K562 (cell line): ENCODE data around the gene MCCD1. TPM values are rescaled to one million over a fixed set of nuclear protein-coding genes. Genes with fewer than 3 reads are reported as not detected.

Experiments
- ATAC-seq: fragments of 200-7000 bp; cut with Tn5 transposase; 3 replicates; pipeline ENCODE4 v1.9.1; 2020; ENCODE audit warnings: moderate library complexity
- BruUV-seq: library from RNA; stranded (reverse); fragments of 400-500 nt; replicated peaks from 2 replicates; lab custom pipeline; 2021; lab: Mats Ljungman, UMichigan
- CTCF ChIA-PET: fragments of 300-600 bp; formaldehyde crosslinking; extraction: SDS; loops from one replicate; lab custom pipeline; 2021; ENCODE audit warnings: low intra/inter-chr PET ratio; lab: Yijun Ruan, JAX
- POLR2A ChIA-PET: fragments of 300-600, 350-650 bp; sonication (Branson Sonifier 250); formaldehyde crosslinking; extraction: SDS; loops from one replicate; lab custom pipeline; 2021; ENCODE audit warnings: antibody characterized with exemption, inconsistent platforms; lab: Yijun Ruan, JAX
- DNase-seq, 4 experiments: peaks; one replicate each; pipeline versions ENCODE4 v3.0.0 to v3.0.0-alpha.2; 2011 to 2018; ENCODE audit warnings: low spot score in 3 of 4, mixed read lengths in 3 of 4; ENCODE audit errors: extremely low read depth in 1 of 4
- FAIRE-seq: peaks from 2 replicates; lab custom pipeline; 2011; peaks lifted over from hg19 to GRCh38; lab: Jason Lieb, UNC
- H2AFZ ChIP-seq: 2 replicates; pipeline ENCODE4 v1.6.0; 2011; ENCODE audit warnings: low read depth, low read length, control low read depth, inconsistent platforms
- H3K27ac ChIP-seq: fragments of 200-600 bp; 3 replicates; pipeline ENCODE4 v1.8.0; 2011; ENCODE audit warnings: low read depth, mild to moderate bottlenecking, control low read depth, inconsistent platforms, low read length, moderate library complexity, mixed read lengths; ENCODE audit errors: extremely low read depth
- H3K27me3 ChIP-seq, 2 experiments: fragments of 300-600 bp in 1 of 2; 2 replicates in 1 of 2; 3 replicates in 1 of 2; pipeline versions ENCODE4 v1.6.0 to v1.8.0; 2011; ENCODE audit warnings: inconsistent platforms in 2 of 2, low read length in 2 of 2, mild to moderate bottlenecking in 1 of 2, mixed read lengths in 1 of 2, moderate library complexity in 1 of 2; ENCODE audit not compliant: control insufficient read depth in 2 of 2, insufficient read depth in 2 of 2
- H3K36me3 ChIP-seq: fragments of 300-600 bp; 3 replicates; pipeline ENCODE4 v1.8.0; 2011; ENCODE audit warnings: mild to moderate bottlenecking, low read length, inconsistent platforms; ENCODE audit not compliant: control insufficient read depth, insufficient read depth
- H3K4me1 ChIP-seq, 2 experiments: fragments of 200-600 bp in 1 of 2; replicated peaks in 1 of 2; 2 replicates in 1 of 2; 3 replicates in 1 of 2; pipeline versions ENCODE4 v1.5.1 to v1.8.0; 2011; ENCODE audit warnings: inconsistent platforms in 2 of 2, low read length in 2 of 2, mild to moderate bottlenecking in 1 of 2, mixed read lengths in 1 of 2, moderate library complexity in 1 of 2; ENCODE audit not compliant: control insufficient read depth in 2 of 2, insufficient read depth in 2 of 2
- H3K4me2 ChIP-seq: 2 replicates; pipeline ENCODE4 v1.6.1; 2011; ENCODE audit warnings: low read length, control low read depth, inconsistent platforms, mixed read lengths; ENCODE audit not compliant: insufficient read depth
- H3K4me3 ChIP-seq: fragments of 200-600 bp; sonication (generic), shearing (Covaris generic); 2 replicates; pipeline ENCODE4 v1.5.1; 2016; ENCODE audit warnings: control low read depth, inconsistent platforms
- H3K79me2 ChIP-seq: fragments of 200-600 bp; 3 replicates; pipeline ENCODE4 v1.8.0; 2011; ENCODE audit warnings: low read length, inconsistent platforms; ENCODE audit not compliant: control insufficient read depth, insufficient read depth
- H3K9ac ChIP-seq, 2 experiments: 2 replicates each; pipeline versions ENCODE4 v1.6.0 to v1.6.1; 2011; ENCODE audit warnings: low read depth in 2 of 2, low read length in 2 of 2, control low read depth in 1 of 2, inconsistent platforms in 1 of 2, mild to moderate bottlenecking in 1 of 2, mixed read lengths in 1 of 2; ENCODE audit not compliant: insufficient read depth in 1 of 2
- H3K9me1 ChIP-seq: one replicate; pipeline ENCODE4 v1.6.0; 2011; ENCODE audit warnings: inconsistent platforms, mild to moderate bottlenecking, low read length, moderate library complexity; ENCODE audit not compliant: control insufficient read depth, insufficient read depth
- H3K9me3 ChIP-seq: replicated peaks from 2 replicates; pipeline ENCODE4 v1.5.1; 2011; ENCODE audit warnings: low read depth, low read length, inconsistent platforms; ENCODE audit not compliant: control insufficient read depth, insufficient read depth
- H4K20me1 ChIP-seq: replicated peaks from 2 replicates; pipeline ENCODE4 v1.6.1; 2011; ENCODE audit warnings: low read length, inconsistent platforms, mixed read lengths; ENCODE audit not compliant: control insufficient read depth, insufficient read depth
- CTBP1 ChIP-seq: fragments of 450-650 bp; IDR thresholded peaks from 2 replicates; pipeline ENCODE4 v1.6.1; 2016; ENCODE audit warnings: borderline replicate concordance
- CTCF ChIP-seq, 3 experiments: IDR thresholded peaks in 2 of 3; conservative IDR thresholded peaks in 1 of 3; 2 replicates each; pipeline ENCODE4 v1.5.1; 2011 to 2012; ENCODE audit warnings: low read length in 3 of 3, mild to moderate bottlenecking in 3 of 3, control low read depth in 2 of 3, improper control_type of control experiment in 1 of 3, inconsistent platforms in 1 of 3, low read depth in 1 of 3, mixed read lengths in 1 of 3, moderate library complexity in 1 of 3; ENCODE audit not compliant: insufficient read depth in 2 of 3
- DNMT1 ChIP-seq: fragments of 450-650 bp; IDR thresholded peaks from 2 replicates; pipeline ENCODE4 v1.6.1; 2016; ENCODE audit warnings: antibody characterized with exemption, mild to moderate bottlenecking
- EHMT2 ChIP-seq: fragments of 450-650 bp; IDR thresholded peaks from 2 replicates; pipeline ENCODE4 v1.6.1; 2018; ENCODE audit warnings: antibody characterized with exemption
- GATAD2A ChIP-seq: fragments of 450-650 bp; IDR thresholded peaks from 2 replicates; pipeline ENCODE4 v1.6.1; 2017
- HMBOX1 ChIP-seq: sonication (generic); IDR thresholded peaks from 2 replicates; pipeline ENCODE4 v1.6.1; 2016
- HNRNPLL ChIP-seq: fragments of 200-400 bp; formaldehyde crosslinking; IDR thresholded peaks from 2 replicates; pipeline ENCODE4 v1.6.1; 2017; ENCODE audit warnings: low read length, low read depth, mild to moderate bottlenecking; ENCODE audit not compliant: poor library complexity, severe bottlenecking
- KLF1 ChIP-seq: fragments of 450-650 bp; IDR thresholded peaks from 2 replicates; pipeline ENCODE4 v1.6.1; 2016; ENCODE audit warnings: missing genetic modification characterization, missing compliant biosample characterization
- MCM5 ChIP-seq: fragments of 450-650 bp; IDR thresholded peaks from 2 replicates; pipeline ENCODE4 v1.6.1; 2016; ENCODE audit warnings: low read depth
- NELFE ChIP-seq: IDR thresholded peaks from 2 replicates; pipeline ENCODE4 v1.6.1; 2011; ENCODE audit warnings: mild to moderate bottlenecking; ENCODE audit not compliant: insufficient read depth, insufficient read length
- NR4A1 ChIP-seq, 2 experiments: fragments of 250-450 bp in 1 of 2; fragments of 450-650 bp in 1 of 2; sonication (Bioruptor Pico) in 1 of 2; IDR thresholded peaks; 2 replicates each; pipeline versions ENCODE4 v1.4.0 to v1.6.1; 2016 to 2020; ENCODE audit warnings: mild to moderate bottlenecking in 2 of 2, missing compliant biosample characterization in 1 of 2, missing genetic modification characterization in 1 of 2, moderate library complexity in 1 of 2
- POLR2H ChIP-seq: IDR thresholded peaks from 2 replicates; pipeline ENCODE4 v1.6.1; 2016; ENCODE audit warnings: missing genetic modification characterization, low read depth, mild to moderate bottlenecking, control low read depth, missing compliant biosample characterization, moderate library complexity
- RAD21 ChIP-seq, 2 experiments: fragments of 250-450 bp in 1 of 2; fragments of 450-650 bp in 1 of 2; sonication (Bioruptor Pico) in 1 of 2; formaldehyde crosslinking in 1 of 2; IDR thresholded peaks in 1 of 2; conservative IDR thresholded peaks in 1 of 2; 2 replicates each; pipeline versions ENCODE4 v1.4.0 to v1.8.0; 2020 to 2022; ENCODE audit warnings: mild to moderate bottlenecking in 2 of 2, moderate library complexity in 1 of 2
- TAF15 ChIP-seq: fragments of 200-400 bp; formaldehyde crosslinking; IDR thresholded peaks from 2 replicates; pipeline ENCODE4 v1.6.1; 2017; ENCODE audit warnings: mild to moderate bottlenecking, low read depth, low read length, moderate library complexity
- TGIF2 ChIP-seq: sonication (generic); formaldehyde crosslinking; IDR thresholded peaks from 2 replicates; pipeline ENCODE4 v1.8.1; 2022; ENCODE audit warnings: mild to moderate bottlenecking, missing genetic modification reagents, moderate library complexity
- TRIM25 ChIP-seq: fragments of 450-650 bp; IDR thresholded peaks from 2 replicates; pipeline ENCODE4 v1.7.0; 2016; ENCODE audit warnings: borderline replicate concordance
- XRCC5 ChIP-seq: fragments of 200-400 bp; formaldehyde crosslinking; IDR thresholded peaks from 2 replicates; pipeline ENCODE4 v1.6.1; 2017; ENCODE audit warnings: low read depth, mild to moderate bottlenecking, low read length
- YBX1 ChIP-seq: fragments of 450-650 bp; IDR thresholded peaks from 2 replicates; pipeline ENCODE4 v1.7.1; 2016; ENCODE audit warnings: mild to moderate bottlenecking
- ZKSCAN3 ChIP-seq: fragments of 250-450 bp; sonication (Bioruptor Pico); IDR thresholded peaks from 2 replicates; pipeline ENCODE4 v1.4.0; 2020
- WGBS: fragments of 100-300 bp; shearing (Covaris generic); methylation state at CpG from one replicate; pipeline ENCODE4 v1.1.6; 2016; ENCODE audit warnings: low coverage, mixed read lengths; ENCODE audit not compliant: insufficient coverage; ENCODE audit errors: missing lambda C conversion rate; 5-methylcytosine and 5-hydroxymethylcytosine counted together
- in situ Hi-C: fragments of 300-500 bp; cut with MboI; formaldehyde crosslinking; loops from 4 replicates; pipeline ENCODE4 v1.15.0; 2018; ENCODE audit warnings: inconsistent platforms, mixed read lengths
- intact Hi-C: fragments of 100-400 bp; cut with micrococcal nuclease; formaldehyde crosslinking; loops from 2 replicates; pipeline ENCODE4 v1.14.2; 2022
- polyA plus RNA-seq, 8 experiments: library from polyadenylated mRNA; depleted of rRNA in 4 of 8; stranded (reverse) in 5 of 8; unstranded in 3 of 8; fragments of >200 nt; fragmentation: Nextera tagmentation in 2 of 8; fragmentation: Illumina TruSeq in 1 of 8; extraction: Ambion mirVana in 2 of 8; extraction: Trizol in 1 of 8; gene quantifications; 2 replicates each; pipeline versions ENCODE4 v1.2.1 to v1.2.3, GENCODE V29; 2011 to 2014; ENCODE audit warnings: inconsistent platforms in 1 of 8, missing spikeins in 1 of 8
- total RNA-seq, 7 experiments: library from RNA; depleted of rRNA in 6 of 7; stranded (reverse); fragments of >200 nt in 6 of 7; fragmentation: Illumina TruSeq in 2 of 7; extraction: Trizol in 2 of 7; gene quantifications; 2 replicates each; pipeline versions ENCODE4 v1.2.1 to v1.2.3, GENCODE V29; 2011 to 2021; ENCODE audit warnings: low replicate concordance in 1 of 7

The MCCD1 gene
- total and polyA plus RNA-seq, 9 of the 15 experiments (the other 6 are each of a cell fraction or from before 2014, with no cell fraction given): not detected

- Histone ChIP-seq H3K79me2 (peaks cover 4% of the 10 kb centered on the region; the same call in 2 of the 3 replicates), H3K4me2 (no peak overlapping the region), H3K9ac (no peak overlapping the region), H3K4me1 (peaks cover 10 to 20% of the 10 kb centered on the region in 2 experiments), H2AFZ (no peak overlapping the region), H3K9me3 (no peaks in the 10 kb centered on the region), H3K4me3 (no peak overlapping the region), H3K36me3 (peaks cover 39% of the 10 kb centered on the region), H4K20me1 (0 out of 2 replicates have a peak, but pooled peaks cover 16% of the 10 kb centered on the region), H3K9me1 (no peaks in the 10 kb centered on the region), H3K27ac (no peak overlapping the region), H3K27me3 (no peaks in the 10 kb centered on the region)
- FAIRE-seq: peak; percentile 71
- ChIA-PET CTCF (no interaction called here), POLR2A (interaction anchor here (0.7 to 6.3 kb wide), 9 partner anchors 8 to 83 kb away, joined by 3 to 107 read pairs (median 3); partner anchors contain the start of gene DDX39B)
- intact Hi-C loops (loop anchor here (5.0 kb wide), 1 partner anchor 36 kb away; no protein-coding TSS in a partner anchor), in situ Hi-C loops (loop anchor here (25.0 kb wide), 1 partner anchor 1434 kb away; the partner anchor contains the start of genes BRD2 and HLA-DMA)
- WGBS: 32% methylated on average over 4 of the region's 4 CpGs
- ATAC-seq: peak; percentile 53
- DNase-seq: peak in 1 of 4 experiments; percentile 47
- no TSS peak for BruUV-seq
- TF ChIP-seq XRCC5: 0 out of 2 replicates have a peak, but pooled peaks have one; percentile 57
- no peak for TF ChIP-seq DNMT1
- TF ChIP-seq GATAD2A: no peak
- TF ChIP-seq TGIF2 (CRISPR knock-in tag): no peak
- TF ChIP-seq YBX1: no peak
- TF ChIP-seq NR4A1 (CRISPR knock-in tag; IDR thresholded peaks at IDR 0.05): no peak
- TF ChIP-seq NR4A1 (tag; IDR thresholded peaks at IDR 0.05): no peak
- no peak for TF ChIP-seq MCM5
- no peak for TF ChIP-seq HNRNPLL
- TF ChIP-seq EHMT2: no peak
- TF ChIP-seq CTBP1: peak; percentile 13; the same call in 1 of the 2 replicates
- peak; percentile 73 for TF ChIP-seq HMBOX1
- 0 out of 4 replicates have a peak, but pooled peaks of 1 of the 2 experiments have one; percentile 7 for TF ChIP-seq RAD21 (CRISPR knock-in tag; conservative IDR thresholded peaks at IDR 0.05 in 1 of 2, IDR thresholded peaks at IDR 0.05 in 1 of 2)
- no peak for TF ChIP-seq POLR2H
- TF ChIP-seq NELFE: no peak
- no peak for TF ChIP-seq KLF1 (tag)
- TF ChIP-seq CTCF (IDR thresholded peaks at IDR 0.05 in 2 of 3, conservative IDR thresholded peaks at IDR 0.05 in 1 of 3; ENCODE audit: insufficient read depth in 2 of 3, low read depth in 1 of 3, low read length in 3 of 3): peak in 1 of 3 experiments; percentile 24; a peak in 1 of 6 replicates
- TF ChIP-seq ZKSCAN3 (CRISPR knock-in tag): no peak
- TF ChIP-seq TAF15: no peak
- no peak for TF ChIP-seq TRIM25
These were observed 420 bp upstream of the MCCD1 start for GRCh38 chr6:31528307-31528777.
